HT-29 (cell line): Measurements from ENCODE around the gene ASB9. TPM values are rescaled to one million over a fixed set of nuclear protein-coding genes. Genes with fewer than 3 reads are reported as not detected.
A peak's percentile ranks its signal among the peaks of the same experiment; 100 is the strongest.
"Not testable (repeated sequence)": the region's sequence is repeated elsewhere in the genome, so short reads cannot be mapped to it uniquely, and the experiment has no call there.

Experiments used
- DNase-seq: peaks from one replicate; pipeline ENCODE4 v3.0.0-alpha.2; 2015; ENCODE audit warnings: low spot score
- total RNA-seq: library from RNA; depleted of rRNA; stranded (reverse); fragments of >200 nt; shearing (Covaris generic); gene quantifications from 2 replicates; pipeline ENCODE4 v1.2.3, GENCODE V29; 2014; rRNA removed

Gene ASB9, protein sequence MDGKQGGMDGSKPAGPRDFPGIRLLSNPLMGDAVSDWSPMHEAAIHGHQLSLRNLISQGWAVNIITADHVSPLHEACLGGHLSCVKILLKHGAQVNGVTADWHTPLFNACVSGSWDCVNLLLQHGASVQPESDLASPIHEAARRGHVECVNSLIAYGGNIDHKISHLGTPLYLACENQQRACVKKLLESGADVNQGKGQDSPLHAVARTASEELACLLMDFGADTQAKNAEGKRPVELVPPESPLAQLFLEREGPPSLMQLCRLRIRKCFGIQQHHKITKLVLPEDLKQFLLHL
- total RNA-seq = 0.34 and 1.1 TPM in 2 replicates

DNA sequence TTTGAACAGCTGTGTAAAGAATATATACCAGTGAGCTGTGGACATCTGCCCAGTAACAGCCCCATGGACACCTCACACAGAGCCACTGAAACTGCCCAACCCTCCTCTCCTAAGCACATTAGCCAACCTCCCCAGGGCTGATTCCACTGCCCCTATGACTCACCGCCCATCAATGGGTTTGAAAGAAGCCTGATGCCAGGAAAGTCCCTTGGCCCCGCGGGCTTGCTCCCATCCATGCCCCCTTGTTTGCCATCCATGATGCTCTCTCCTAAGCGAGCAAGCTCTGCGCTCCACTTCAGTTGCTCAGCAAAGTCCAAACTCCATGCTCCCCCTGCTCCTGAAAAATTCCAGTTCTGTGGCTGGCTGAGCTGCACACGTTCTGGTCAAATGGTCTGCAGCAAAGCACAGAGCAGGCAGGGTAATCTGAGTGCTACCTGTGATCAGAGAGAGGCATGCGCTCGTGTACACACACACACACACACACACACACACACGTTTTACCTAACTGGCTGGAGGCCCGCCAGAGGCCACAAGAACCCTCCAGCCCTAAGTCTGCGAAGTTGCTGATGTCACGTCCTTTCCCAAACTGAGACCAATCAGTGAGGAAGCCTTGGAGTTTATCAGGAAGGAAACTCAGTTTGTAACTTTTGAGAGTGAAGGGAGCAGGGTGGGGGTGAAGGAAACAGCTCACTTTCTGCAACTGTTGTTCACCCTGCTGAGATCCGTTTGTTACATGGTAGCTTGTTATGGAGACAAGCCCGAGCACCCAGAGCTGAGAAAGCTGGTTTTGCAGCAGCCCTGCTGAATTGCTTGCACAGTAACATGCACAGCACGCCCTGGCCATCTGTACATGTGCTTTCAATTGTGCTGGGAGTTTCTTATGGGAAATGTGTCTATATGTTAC lies at the start of gene ASB9:
Gene ASB9, minus strand, starts transcription at position 466 of the 904 bp plus-strand sequence. Its CDS starts 209 bp downstream, at position 257.
- peak; percentile 24 for DNase-seq

DNA sequence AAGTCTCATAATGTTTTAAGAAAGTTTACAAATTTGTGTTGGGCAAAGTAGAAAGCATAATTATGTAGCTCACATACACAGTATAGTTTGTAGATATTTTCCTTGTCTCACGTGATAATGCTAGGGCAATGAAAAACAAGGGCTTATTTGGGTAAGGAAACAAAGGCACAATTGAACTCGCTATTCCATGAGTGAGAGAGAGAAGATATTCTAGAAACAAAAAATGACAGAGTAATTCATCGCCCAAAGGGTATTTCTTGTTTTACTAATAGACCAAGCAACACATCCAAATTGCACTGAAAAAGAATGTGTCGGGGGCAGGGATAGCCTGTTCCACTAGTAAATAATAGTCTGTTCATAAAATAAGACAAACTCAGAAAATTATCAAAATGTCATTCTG lies 49.2 kb upstream of the ASB9 start:
- DNase-seq = no peak

DNA sequence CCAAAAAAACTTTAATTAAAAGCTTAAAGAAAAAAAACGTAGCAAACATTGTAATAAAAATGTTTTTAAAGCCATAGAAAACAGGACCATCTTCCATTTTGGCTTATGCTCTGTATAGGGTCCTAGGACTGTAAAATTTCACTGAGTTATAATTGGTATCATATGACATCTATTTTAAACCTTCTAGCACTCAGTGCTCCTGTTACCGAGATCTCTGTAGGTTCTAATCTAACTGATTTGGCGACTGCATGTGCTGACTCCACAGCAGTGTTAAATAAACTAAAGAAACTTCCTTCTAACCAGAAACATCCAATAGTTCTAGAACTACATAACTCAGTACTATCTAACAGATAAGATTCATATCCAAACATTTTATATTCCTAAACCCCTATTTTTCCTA lies 45.6 kb upstream of the ASB9 start, which contains the start of gene ASB11:
Gene ASB11, minus strand, starts transcription at position 132 of the 400 bp plus-strand sequence. Its CDS starts 35 bp downstream, at position 97.
- no peak for DNase-seq

DNA sequence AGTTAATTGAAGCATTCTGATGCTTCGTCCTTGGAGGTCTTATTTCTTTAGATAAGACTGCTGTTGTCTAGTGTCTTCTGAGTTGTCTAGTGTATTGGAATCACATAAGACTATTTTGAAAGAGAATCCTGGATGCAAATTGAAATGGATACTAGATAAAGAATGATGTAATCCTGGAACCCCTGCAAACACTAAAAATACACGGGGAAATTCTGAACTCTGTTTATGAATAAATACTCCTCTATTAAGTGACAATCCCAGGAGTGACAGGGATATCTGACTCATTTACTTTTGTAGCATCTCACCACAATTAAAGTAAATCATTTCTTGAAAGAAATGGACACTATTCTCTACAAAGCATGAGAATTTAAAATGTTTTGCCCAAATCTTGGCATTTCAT lies 44.6 kb upstream of the ASB9 start:
- DNase-seq = no peak

DNA sequence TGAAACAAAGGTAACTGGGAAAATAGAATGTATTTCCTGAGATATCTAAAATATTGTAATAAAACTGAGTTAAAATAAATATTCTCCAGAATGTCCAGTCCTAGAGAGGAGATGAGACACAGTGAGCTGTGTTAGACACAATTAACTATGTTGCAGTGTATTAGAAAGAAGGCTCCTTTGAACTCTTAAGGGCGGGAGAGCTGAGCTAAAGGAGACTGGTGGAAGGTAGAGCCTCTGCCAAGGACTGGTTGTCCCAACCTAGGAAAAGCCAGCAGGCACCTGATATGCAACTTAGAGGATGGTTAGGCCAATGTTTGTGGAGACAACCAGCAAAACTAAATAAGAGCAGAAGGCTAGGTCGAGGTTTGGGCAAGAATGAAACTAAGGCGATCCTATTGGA lies 41.2 kb upstream of the ASB9 start:
- DNase-seq = no peak

- DNase-seq = no peak
These were observed 40.2 kb upstream of the ASB9 start for GRCh38 chrX:15310117-15310516.

GRCh38 chrX:15305899-15306298 lies 36.0 kb upstream of the ASB9 start:
- DNase-seq = not testable (repeated sequence)

DNA sequence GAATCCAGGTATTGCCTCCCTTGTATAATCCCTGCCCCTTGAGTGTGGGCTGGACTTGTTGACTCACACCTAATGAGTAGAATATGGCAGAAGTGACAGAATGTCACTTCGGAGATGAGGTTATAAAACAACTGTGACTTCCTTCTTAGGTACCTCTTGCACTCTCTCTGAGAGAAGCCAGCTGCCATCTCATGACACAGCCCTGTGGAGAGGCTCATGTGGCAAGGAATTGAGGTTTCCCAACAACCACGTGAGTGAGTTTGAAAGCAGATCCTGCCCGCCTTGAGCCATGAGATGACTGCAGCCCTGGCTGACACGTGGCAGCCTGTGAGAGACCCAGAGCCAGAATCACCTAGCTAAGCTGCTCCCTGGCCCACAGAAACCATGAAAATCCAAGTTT lies 32.0 kb upstream of the ASB9 start:
- no peak for DNase-seq

GRCh38 chrX:15299941-15300851 lies 30.3 kb upstream of the ASB9 start:
- peak; percentile 19 for DNase-seq

DNA sequence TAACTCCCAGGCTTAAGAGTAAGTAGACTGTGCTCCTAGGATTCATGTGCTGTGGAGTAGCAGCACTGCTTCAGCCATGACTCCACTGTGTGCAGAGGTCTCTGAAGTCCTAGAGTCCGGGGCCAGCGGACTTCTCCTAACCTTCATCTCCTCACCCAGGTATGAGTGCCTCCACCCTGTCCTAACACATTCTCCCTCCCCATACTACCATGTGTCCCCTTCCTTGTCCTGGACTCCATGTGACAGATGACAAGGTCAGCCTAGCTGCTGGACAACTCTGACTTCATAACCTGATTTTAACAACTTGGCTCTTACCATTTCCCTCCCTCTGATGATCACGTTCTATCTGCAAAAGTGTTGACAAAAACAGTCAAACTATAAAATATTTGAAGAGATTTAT lies 28.9 kb upstream of the ASB9 start:
- DNase-seq = no peak

- DNase-seq = no peak
These were observed 28.3 kb upstream of the ASB9 start for GRCh38 chrX:15298201-15298600.

DNA sequence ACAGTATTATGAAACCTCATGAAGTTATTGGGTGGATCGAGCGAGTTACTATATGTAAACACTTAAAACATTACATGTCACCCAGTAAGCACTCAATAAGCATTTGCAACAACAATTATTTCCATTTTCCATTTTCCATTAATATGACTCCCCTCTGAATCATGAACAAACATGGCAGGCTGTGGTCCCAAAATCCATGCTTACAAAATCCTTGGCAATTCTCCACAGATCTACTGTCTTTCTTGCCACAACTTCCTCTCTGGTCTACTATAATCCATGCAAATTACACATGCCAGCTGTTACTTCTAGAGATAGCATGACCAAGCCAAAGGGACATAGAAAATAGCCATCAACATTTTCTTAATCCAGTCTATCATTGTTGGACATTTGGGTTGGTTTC lies 23.6 kb upstream of the ASB9 start:
- DNase-seq = no peak

DNA sequence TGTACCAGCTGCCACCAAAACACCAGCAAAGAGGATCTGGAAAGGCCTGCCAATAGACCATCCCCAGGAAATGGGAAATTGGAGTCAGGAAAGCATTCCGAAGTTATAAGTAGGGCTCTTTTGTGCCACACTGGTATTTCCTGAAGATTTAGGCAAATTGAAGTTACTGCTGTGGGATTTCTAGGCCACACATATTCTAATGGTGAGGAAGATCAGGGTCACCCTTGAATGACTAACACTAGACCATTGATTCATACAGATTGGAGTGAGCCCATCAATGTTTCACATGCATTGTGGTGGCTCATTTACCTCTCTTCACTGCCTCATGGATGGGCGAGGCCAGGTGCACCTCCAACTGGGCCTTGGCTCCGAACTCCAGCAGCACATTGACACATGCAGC lies 23.0 kb upstream of the ASB9 start:
- DNase-seq = no peak

DNA sequence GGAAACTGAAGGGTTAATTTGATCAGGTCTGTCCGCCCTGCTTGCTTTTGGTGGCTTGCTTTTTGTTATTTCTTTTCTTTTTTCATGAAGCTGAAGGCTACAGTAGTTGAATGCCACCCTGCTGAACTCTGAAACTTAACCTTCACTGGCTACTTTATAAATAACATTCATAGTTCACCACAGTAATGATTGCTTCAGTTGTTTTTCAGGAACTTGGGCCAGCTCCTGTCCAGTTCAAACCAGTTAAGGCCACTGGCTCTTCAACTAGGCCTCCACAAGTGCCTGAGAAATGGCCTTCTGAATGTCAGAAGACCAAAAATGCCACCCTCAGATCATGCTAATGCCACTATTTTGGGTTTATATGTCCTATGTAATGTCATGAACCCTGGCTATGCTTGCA lies 7.7 kb upstream of the ASB9 start:
- no peak for DNase-seq

DNA sequence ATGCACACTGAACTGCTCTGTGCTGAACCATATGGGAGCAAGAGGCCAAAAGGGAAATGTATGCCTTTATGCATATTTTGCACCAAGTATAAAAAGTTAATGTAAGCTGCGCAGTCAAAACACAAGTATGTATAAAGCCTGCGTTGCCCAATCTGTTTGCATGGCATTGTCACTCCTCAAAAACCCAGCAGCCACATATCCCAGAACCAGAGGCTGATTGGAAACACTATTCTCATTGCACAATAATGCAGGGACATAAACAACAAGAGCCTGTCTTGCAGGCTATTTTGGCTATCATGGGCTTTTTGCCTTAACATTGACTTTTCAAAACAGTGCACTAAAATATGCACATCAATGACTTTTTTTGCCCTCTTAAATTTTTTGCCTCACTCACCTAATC lies 5.1 kb upstream of the ASB9 start:
- DNase-seq = no peak

- not testable (repeated sequence) for DNase-seq
These were observed 3.4 kb upstream of the ASB9 start for GRCh38 chrX:15273275-15273674.

DNA sequence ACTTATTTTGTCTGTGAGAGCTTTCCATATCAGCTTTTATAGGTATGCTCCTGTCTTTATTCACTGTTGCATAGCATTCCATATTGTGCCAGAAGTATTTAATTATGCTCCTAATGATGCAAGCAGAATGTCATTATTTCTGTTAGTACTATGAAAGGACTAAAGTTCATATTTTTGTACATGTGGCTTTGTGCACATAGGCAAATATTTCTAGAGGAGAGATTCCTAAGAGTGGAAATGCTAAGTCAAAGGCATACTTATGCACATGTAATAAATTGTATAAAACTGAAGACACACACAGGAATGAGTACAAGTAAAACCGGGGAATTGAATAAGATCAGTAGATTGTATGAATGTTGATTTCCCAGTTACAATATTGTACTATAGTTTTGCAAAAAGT lies 1.9 kb upstream of the ASB9 start:
- DNase-seq = no peak

- DNase-seq = no peak
These were observed 763 bp downstream of the ASB9 start for GRCh38 chrX:15269120-15269519.

GRCh38 chrX:15254852-15255251 lies 15.0 kb downstream of the ASB9 start:
- no peak for DNase-seq

- DNase-seq = no peak
These were observed 24.0 kb downstream of the ASB9 start for GRCh38 chrX:15245896-15246295.

GRCh38 chrX:15244421-15244820 lies 25.5 kb downstream of the ASB9 start:
- no peak for DNase-seq
